A549 (cell line): ENCODE data around the gene ABO. TPM values are rescaled to one million over a fixed set of nuclear protein-coding genes. Genes with fewer than 3 reads are reported as not detected.

Source experiments
- ATAC-seq, 2 experiments: fragments of 200-7000 bp in 1 of 2; fragments of >200 bp in 1 of 2; cut with Nextera tagmentation in 1 of 2; cut with Tn5 transposase in 1 of 2; 3 replicates each; pipeline versions ENCODE4 v1.8.0 to v1.9.1; 2018 to 2020; ENCODE audit warnings: mild to moderate bottlenecking in 1 of 2, moderate library complexity in 1 of 2
- CTCF ChIA-PET: fragments of 300-600 bp; sonication (Branson Sonifier 250); formaldehyde crosslinking; extraction: SDS; loops from one replicate; lab custom pipeline; 2021; ENCODE audit warnings: antibody characterized with exemption, inconsistent platforms; lab: Yijun Ruan, JAX
- POLR2A ChIA-PET: fragments of 350-600 bp; formaldehyde crosslinking; extraction: SDS; loops from one replicate; lab custom pipeline; 2021; ENCODE audit warnings: antibody characterized with exemption, inconsistent platforms; lab: Yijun Ruan, JAX
- DNase-seq, 2 experiments: peaks; one replicate each; pipeline versions ENCODE4 v3.0.0 to v3.0.0-alpha.2; 2011 to 2016; ENCODE audit warnings: low read depth in 1 of 2, low spot score in 1 of 2
- FAIRE-seq: peaks from 2 replicates; lab custom pipeline; 2011; peaks lifted over from hg19 to GRCh38; lab: Jason Lieb, UNC
- H3K27ac ChIP-seq, 2 experiments: fragments of >200 bp; sonication (Bioruptor Twin); formaldehyde crosslinking; 3 replicates each; pipeline ENCODE4 v1.5.1; 2016 to 2017
- H3K4me1 ChIP-seq: fragments of >200 bp; sonication (Bioruptor Twin); formaldehyde crosslinking; 3 replicates; pipeline ENCODE4 v1.6.1; 2016
- H3K4me2 ChIP-seq: fragments of >200 bp; sonication (Bioruptor Twin); formaldehyde crosslinking; 3 replicates; pipeline ENCODE4 v1.6.1; 2016
- H3K4me3 ChIP-seq: fragments of >200 bp; sonication (Bioruptor Twin); formaldehyde crosslinking; 3 replicates; pipeline ENCODE4 v1.5.1; 2016
- H3K9me3 ChIP-seq: fragments of >200 bp; sonication (Bioruptor Twin); formaldehyde crosslinking; 3 replicates; pipeline ENCODE4 v1.6.1; 2016
- CBX2 ChIP-seq: fragments of 200-600 bp; sonication (generic); IDR thresholded peaks from 2 replicates; pipeline ENCODE4 v1.6.1; 2016; ENCODE audit warnings: low read depth, mild to moderate bottlenecking, borderline replicate concordance
- CBX8 ChIP-seq: fragments of 200-600 bp; sonication (generic); IDR thresholded peaks from 2 replicates; pipeline ENCODE4 v1.6.1; 2016
- E2F6 ChIP-seq: IDR thresholded peaks from 2 replicates; pipeline ENCODE4 v1.6.1; 2012; ENCODE audit warnings: low read depth, borderline replicate concordance
- EHMT2 ChIP-seq: fragments of 200-600 bp; sonication (generic); IDR thresholded peaks from 2 replicates; pipeline ENCODE4 v1.6.1; 2016; ENCODE audit warnings: antibody characterized with exemption, low read depth, mild to moderate bottlenecking, moderate library complexity
- EP300 ChIP-seq, 2 experiments: fragments of >200 bp; sonication (Bioruptor Twin); formaldehyde crosslinking; IDR thresholded peaks; 2 replicates in 1 of 2; 3 replicates in 1 of 2; pipeline ENCODE4 v1.6.1; 2016 to 2017
- MAFK ChIP-seq: fragments of 450-650 bp; IDR thresholded peaks from 2 replicates; pipeline ENCODE4 v1.6.1; 2014; ENCODE audit not compliant: partially characterized antibody
- NFE2L2 ChIP-seq: fragments of 150-350 bp; conservative IDR thresholded peaks from 2 replicates; pipeline ENCODE4 v1.6.1; 2014; ENCODE audit warnings: low read length
- NPAS2 ChIP-seq: fragments of 250-450 bp; sonication (Bioruptor Pico); IDR thresholded peaks from 2 replicates; pipeline ENCODE4 v1.8.0; 2022; ENCODE audit warnings: mild to moderate bottlenecking, moderate library complexity, borderline replicate concordance
- NR3C1 ChIP-seq: fragments of >200 bp; sonication (Bioruptor Twin); formaldehyde crosslinking; IDR thresholded peaks from 3 replicates; pipeline ENCODE4 v1.6.1; 2017
- POLR2AphosphoS2 ChIP-seq: conservative IDR thresholded peaks from 2 replicates; pipeline ENCODE4 v1.6.1; 2012; ENCODE audit warnings: low read length, improper control_type of control experiment, inconsistent platforms
- RARB ChIP-seq: fragments of 250-450 bp; sonication (Bioruptor Pico); IDR thresholded peaks from 2 replicates; pipeline ENCODE4 v1.8.0; 2021; ENCODE audit warnings: mild to moderate bottlenecking, moderate library complexity
- RFX5 ChIP-seq: fragments of 450-650 bp; IDR thresholded peaks from 2 replicates; pipeline ENCODE4 v1.7.1; 2014; ENCODE audit warnings: antibody characterized with exemption, mild to moderate bottlenecking, moderate library complexity
- RNF2 ChIP-seq: fragments of 200-600 bp; sonication (generic); IDR thresholded peaks from 2 replicates; pipeline ENCODE4 v1.6.1; 2016; ENCODE audit warnings: low read depth, mild to moderate bottlenecking, antibody characterized with exemption, moderate library complexity, borderline replicate concordance
- SREBF2 ChIP-seq: fragments of 450-650 bp; IDR thresholded peaks from 2 replicates; pipeline ENCODE4 v1.6.1; 2014; ENCODE audit warnings: mild to moderate bottlenecking, moderate library complexity
- TFCP2L1 ChIP-seq: fragments of 250-450 bp; sonication (Bioruptor Pico); IDR thresholded peaks from 2 replicates; pipeline ENCODE4 v1.5.0; 2021; ENCODE audit warnings: mild to moderate bottlenecking
- TP53 ChIP-seq: fragments of 250-450 bp; sonication (Bioruptor Pico); IDR thresholded peaks from 2 replicates; pipeline ENCODE4 v1.5.0; 2021; ENCODE audit warnings: mild to moderate bottlenecking, moderate library complexity
- ZFP36 ChIP-seq: fragments of 450-650 bp; IDR thresholded peaks from 2 replicates; pipeline ENCODE4 v1.6.1; 2014; ENCODE audit warnings: borderline replicate concordance; ENCODE audit not compliant: partially characterized antibody
- ZSCAN20 ChIP-seq: fragments of 250-450 bp; sonication (Bioruptor Pico); IDR thresholded peaks from 2 replicates; pipeline ENCODE4 v1.8.0; 2022; ENCODE audit warnings: mild to moderate bottlenecking, moderate library complexity
- WGBS: methylation state at CpG from one replicate; pipeline ENCODE4 v1.1.6; 2017; ENCODE audit errors: missing lambda C conversion rate; 5-methylcytosine and 5-hydroxymethylcytosine counted together
- polyA plus RNA-seq, 4 experiments: library from polyadenylated mRNA; depleted of rRNA in 3 of 4; stranded (reverse); fragments of >200 nt; fragmentation: RNase III in 1 of 4; extraction: RNeasy Plus Mini Kit Qiagen cat#74134 plus additional on column Dnase treatment in 1 of 4; gene quantifications; 2 replicates in 3 of 4; 3 replicates in 1 of 4; pipeline ENCODE4 v1.2.3, GENCODE V29; 2011 to 2017
- TF ChIP-seq, protein P1 (sequence below): fragments of 150-350 bp; IDR thresholded peaks from 2 replicates; pipeline ENCODE4 v1.6.1; 2014; ENCODE audit warnings: low read depth, mild to moderate bottlenecking, low read length
- TF ChIP-seq, protein P2 (sequence below): IDR thresholded peaks from 2 replicates; pipeline ENCODE4 v1.6.1; 2012

ABO gene
- polyA plus RNA-seq, 2 of the 4 experiments (the other 2 are of a cell fraction) = not detected

DNA sequence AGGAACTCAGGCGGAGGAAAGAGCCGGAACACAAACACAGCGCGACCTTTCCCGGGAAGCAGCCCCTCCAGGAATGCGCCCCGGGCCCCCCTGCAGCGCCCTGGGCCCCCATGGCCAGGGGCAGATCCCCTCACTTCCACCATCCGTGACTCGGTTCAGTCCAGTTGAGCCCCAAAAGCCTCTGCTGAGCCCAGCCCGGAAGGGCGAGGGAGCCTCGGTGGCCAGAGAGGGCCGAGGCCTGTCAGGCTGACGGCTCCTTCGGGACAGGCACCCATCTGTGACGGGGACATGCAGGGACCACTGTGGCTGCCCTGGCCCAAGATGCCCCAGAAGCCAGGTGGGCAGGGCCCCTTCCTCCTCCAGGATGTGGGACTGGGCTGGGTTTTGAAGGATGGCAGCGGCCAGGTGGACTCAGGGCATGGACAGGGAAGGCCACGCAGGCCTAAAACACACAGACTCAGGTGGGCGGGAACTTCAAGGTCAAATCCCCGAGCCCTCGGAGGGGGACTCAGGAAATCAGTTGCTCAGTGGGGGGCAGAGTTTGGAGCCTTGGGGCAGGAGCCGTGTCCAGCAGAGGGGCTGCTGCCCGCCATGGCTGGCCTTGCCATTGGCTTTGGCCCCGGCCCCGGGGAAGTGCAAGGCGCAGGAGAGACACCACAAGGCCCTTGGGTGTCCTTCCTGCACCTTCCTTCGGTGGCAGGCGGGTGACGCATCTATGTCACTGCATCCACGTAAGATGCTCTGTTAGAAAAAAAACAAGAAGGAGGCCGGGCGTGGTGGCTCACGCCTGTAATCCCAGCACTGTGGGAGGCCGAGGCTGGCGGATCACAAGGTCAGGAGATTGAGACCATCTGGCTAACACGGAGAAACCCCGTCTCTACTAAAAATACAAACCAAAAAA lies 29.7 kb upstream of the ABO start:
- POLR2A ChIA-PET = no interaction called here
- H3K4me3 ChIP-seq = no peak overlapping the region
- TF ChIP-seq CBX2 = no peak
- TF ChIP-seq, protein P1, sequence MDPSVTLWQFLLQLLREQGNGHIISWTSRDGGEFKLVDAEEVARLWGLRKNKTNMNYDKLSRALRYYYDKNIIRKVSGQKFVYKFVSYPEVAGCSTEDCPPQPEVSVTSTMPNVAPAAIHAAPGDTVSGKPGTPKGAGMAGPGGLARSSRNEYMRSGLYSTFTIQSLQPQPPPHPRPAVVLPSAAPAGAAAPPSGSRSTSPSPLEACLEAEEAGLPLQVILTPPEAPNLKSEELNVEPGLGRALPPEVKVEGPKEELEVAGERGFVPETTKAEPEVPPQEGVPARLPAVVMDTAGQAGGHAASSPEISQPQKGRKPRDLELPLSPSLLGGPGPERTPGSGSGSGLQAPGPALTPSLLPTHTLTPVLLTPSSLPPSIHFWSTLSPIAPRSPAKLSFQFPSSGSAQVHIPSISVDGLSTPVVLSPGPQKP = no peak
- TF ChIP-seq NPAS2 (CRISPR knock-in tag) = no peak
- no peak for TF ChIP-seq RARB (CRISPR knock-in tag)
- CTCF ChIA-PET = interaction anchor here (1.4 kb wide), 1 partner anchor 22 kb away, joined by 3 read pairs; no protein-coding TSS in a partner anchor
- no peak overlapping the region for H3K4me2 ChIP-seq
- no peaks in the 10 kb centered on the region for H3K4me1 ChIP-seq
- FAIRE-seq = no peak
- 83% methylated on average over 32 of the region's 38 CpGs for WGBS
- DNase-seq = no peak
- no peak overlapping the region for H3K27ac ChIP-seq
- ATAC-seq = no peak
- peaks cover 6% of the 10 kb centered on the region; the same call in 1 of the 3 replicates for H3K9me3 ChIP-seq

DNA sequence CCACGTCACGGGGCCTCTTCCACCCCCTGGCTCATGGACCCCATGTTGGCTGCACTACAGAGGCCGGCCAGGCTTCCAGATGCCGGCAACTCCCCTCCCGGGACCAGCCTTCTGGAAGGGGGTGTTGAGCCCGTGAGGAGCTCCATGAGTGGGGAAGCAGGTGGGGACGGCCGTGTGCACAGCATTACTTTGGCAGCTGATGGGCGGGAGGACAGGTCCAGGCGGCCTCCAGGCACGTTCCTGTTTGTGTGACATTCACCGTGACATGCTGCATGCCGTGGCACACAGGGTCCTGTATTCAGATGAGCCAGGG lies 29.1 kb upstream of the ABO start:
- TF ChIP-seq, protein P2, sequence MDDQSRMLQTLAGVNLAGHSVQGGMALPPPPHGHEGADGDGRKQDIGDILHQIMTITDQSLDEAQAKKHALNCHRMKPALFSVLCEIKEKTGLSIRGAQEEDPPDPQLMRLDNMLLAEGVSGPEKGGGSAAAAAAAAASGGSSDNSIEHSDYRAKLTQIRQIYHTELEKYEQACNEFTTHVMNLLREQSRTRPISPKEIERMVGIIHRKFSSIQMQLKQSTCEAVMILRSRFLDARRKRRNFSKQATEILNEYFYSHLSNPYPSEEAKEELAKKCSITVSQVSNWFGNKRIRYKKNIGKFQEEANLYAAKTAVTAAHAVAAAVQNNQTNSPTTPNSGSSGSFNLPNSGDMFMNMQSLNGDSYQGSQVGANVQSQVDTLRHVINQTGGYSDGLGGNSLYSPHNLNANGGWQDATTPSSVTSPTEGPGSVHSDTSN = no peak
- TF ChIP-seq TP53 (CRISPR knock-in tag) = no peak
- TF ChIP-seq CBX8 = no peak
- TF ChIP-seq RFX5 = no peak
- no peak for TF ChIP-seq ZFP36
- no peak for TF ChIP-seq RNF2
- no peak for TF ChIP-seq NPAS2 (CRISPR knock-in tag)
- no peak for TF ChIP-seq ZSCAN20 (CRISPR knock-in tag)
- TF ChIP-seq TFCP2L1 (CRISPR knock-in tag) = no peak
- no peak for TF ChIP-seq EHMT2
- TF ChIP-seq E2F6 = no peak
- TF ChIP-seq CBX2 = no peak
- no peak for TF ChIP-seq SREBF2
- TF ChIP-seq NR3C1 = no peak
- TF ChIP-seq, all 56 proteins: peak for 0
- no peak for ATAC-seq
- 0 out of 3 replicates have a peak, but pooled peaks cover under 1% of the 10 kb centered on the region for H3K9me3 ChIP-seq
- no peak overlapping the region for H3K4me2 ChIP-seq
- DNase-seq = no peak
- no peak for FAIRE-seq
- CTCF ChIA-PET = interaction anchor here (1.2 to 1.4 kb wide), 3 partner anchors 22 to 118 kb away, joined by 3 to 5 read pairs (median 3); no protein-coding TSS in a partner anchor
- H3K27ac ChIP-seq = no peak overlapping the region
- POLR2A ChIA-PET = no interaction called here
- WGBS = 65% methylated on average over 9 of the region's 13 CpGs
- H3K4me1 ChIP-seq = no peaks in the 10 kb centered on the region
- no peak overlapping the region for H3K4me3 ChIP-seq

DNA sequence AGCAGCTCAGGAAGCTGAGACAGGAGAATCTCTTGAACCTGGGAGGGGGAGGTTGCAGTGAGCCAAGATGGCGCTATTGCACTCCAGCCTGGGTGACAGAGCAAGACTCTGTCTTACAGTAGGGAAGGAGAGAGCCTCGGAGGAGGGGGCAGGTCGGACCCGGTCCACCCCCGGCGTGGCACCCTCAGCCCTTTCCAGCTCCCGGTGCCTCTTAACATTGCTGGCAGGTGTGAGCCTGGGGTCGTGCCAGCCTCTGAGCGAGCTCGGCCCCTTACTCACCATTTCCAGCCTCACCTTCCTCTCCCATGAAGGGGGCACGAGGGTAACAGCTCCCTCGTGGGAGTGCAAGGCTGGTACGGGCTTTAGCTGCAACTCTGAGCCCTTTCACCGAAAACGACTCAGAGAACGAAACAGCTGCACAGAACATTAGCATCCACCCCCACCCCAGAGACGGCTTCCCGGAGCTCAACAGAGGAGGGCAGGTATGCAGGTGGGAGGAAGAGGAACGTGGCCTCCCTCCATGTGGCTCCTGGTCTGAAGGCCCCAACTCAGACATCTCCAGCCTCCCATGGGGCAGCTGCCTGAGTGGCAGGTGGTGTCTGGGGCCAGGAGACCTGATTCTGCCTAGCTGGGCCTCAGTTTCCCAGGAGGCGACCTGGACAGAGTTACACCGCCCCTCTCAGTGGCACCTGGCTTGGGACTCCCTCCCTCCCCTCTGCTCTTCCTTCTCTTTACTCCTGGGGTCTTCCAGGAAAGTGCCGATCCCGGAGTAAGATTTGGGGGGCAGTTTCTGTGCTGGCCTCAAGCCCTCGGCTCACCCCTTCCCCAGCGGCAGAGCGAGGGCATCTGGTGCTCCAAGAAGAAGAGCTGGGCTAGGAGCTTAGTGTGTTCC lies 28.5 kb upstream of the ABO start:
- ATAC-seq (no peak), DNase-seq (no peak), FAIRE-seq (no peak)
- CTCF ChIA-PET = interaction anchor here (1.2 to 1.4 kb wide), 3 partner anchors 21 to 118 kb away, joined by 3 to 5 read pairs (median 3); no protein-coding TSS in a partner anchor
- Histone ChIP-seq H3K9me3 (no peaks in the 10 kb centered on the region), H3K4me2 (no peak overlapping the region), H3K27ac (no peak overlapping the region), H3K4me3 (no peak overlapping the region), H3K4me1 (no peaks in the 10 kb centered on the region)
- TF ChIP-seq POLR2AphosphoS2 = no peak
- no peak for TF ChIP-seq MAFK
- no peak for TF ChIP-seq NPAS2 (CRISPR knock-in tag)
- no peak for TF ChIP-seq RNF2
- TF ChIP-seq NR3C1 = no peak
- TF ChIP-seq EP300 (IDR thresholded peaks at IDR 0.05) = no peak
- no peak for TF ChIP-seq NFE2L2
- POLR2A ChIA-PET = no interaction called here
- 64% methylated on average over 19 of the region's 26 CpGs for WGBS
